ENCODE data around the gene CELA2B.

CELA2B gene

GRCh38 chr1:15501208-15502032, 25.5 kb downstream of the CELA2B start (continued):
- peak; percentile 52 for TF ChIP-seq ZNF335 (tag by site-specific recombination; conservative IDR thresholded peaks at IDR 0.05)
- TF ChIP-seq, protein P1, sequence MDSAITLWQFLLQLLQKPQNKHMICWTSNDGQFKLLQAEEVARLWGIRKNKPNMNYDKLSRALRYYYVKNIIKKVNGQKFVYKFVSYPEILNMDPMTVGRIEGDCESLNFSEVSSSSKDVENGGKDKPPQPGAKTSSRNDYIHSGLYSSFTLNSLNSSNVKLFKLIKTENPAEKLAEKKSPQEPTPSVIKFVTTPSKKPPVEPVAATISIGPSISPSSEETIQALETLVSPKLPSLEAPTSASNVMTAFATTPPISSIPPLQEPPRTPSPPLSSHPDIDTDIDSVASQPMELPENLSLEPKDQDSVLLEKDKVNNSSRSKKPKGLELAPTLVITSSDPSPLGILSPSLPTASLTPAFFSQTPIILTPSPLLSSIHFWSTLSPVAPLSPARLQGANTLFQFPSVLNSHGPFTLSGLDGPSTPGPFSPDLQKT (IDR thresholded peaks at IDR 0.05; ENCODE audit: borderline replicate concordance, low read depth, low read length) = no peak
- TF ChIP-seq CTCF (tag by site-specific recombination; IDR thresholded peaks at IDR 0.05) = peak; percentile 41; the same call in 1 of the 2 replicates
- TF ChIP-seq HOXD13 (CRISPR knock-in tag; IDR thresholded peaks at IDR 0.05; ENCODE audit: borderline replicate concordance) = no peak
- TF ChIP-seq ZBTB6 (tag by site-specific recombination; IDR thresholded peaks at IDR 0.05) = no peak
- no peak for TF ChIP-seq ZNF114 (tag by site-specific recombination; IDR thresholded peaks at IDR 0.05)
- no peak for TF ChIP-seq ZSCAN30 (tag by site-specific recombination; IDR thresholded peaks at IDR 0.05)
- no peak for TF ChIP-seq ZNF664 (tag by site-specific recombination; IDR thresholded peaks at IDR 0.05)
- no peak for TF ChIP-seq ZNF621 (tag by site-specific recombination; IDR thresholded peaks at IDR 0.05)
- no peak for TF ChIP-seq ZNF155 (tag by site-specific recombination; IDR thresholded peaks at IDR 0.05)

GRCh38 chr1:15504436-15504835, 28.5 kb downstream of the CELA2B start:
- no peaks in the 10 kb centered on the region for H3K9me3 ChIP-seq (ENCODE audit: control insufficient read depth, insufficient read depth, low read depth, low read length)
- no peak overlapping the region for H3K27ac ChIP-seq (ENCODE audit: extremely low read depth, low read depth, low read length)
- peaks cover 0 to 56% of the 10 kb centered on the region in 2 experiments; a peak in 1 of 3 replicates for H3K36me3 ChIP-seq (ENCODE audit: control insufficient read depth in 2 of 2, insufficient read depth in 1 of 2, low read length in 2 of 2)
- TF ChIP-seq, protein P2, sequence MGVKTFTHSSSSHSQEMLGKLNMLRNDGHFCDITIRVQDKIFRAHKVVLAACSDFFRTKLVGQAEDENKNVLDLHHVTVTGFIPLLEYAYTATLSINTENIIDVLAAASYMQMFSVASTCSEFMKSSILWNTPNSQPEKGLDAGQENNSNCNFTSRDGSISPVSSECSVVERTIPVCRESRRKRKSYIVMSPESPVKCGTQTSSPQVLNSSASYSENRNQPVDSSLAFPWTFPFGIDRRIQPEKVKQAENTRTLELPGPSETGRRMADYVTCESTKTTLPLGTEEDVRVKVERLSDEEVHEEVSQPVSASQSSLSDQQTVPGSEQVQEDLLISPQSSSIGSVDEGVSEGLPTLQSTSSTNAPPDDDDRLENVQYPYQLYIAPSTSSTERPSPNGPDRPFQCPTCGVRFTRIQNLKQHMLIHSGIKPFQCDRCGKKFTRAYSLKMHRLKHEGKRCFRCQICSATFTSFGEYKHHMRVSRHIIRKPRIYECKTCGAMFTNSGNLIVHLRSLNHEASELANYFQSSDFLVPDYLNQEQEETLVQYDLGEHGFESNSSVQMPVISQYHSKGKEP (tag by site-specific recombination; IDR thresholded peaks at IDR 0.05) = no peak
- TF ChIP-seq ZNF112 (tag by site-specific recombination; IDR thresholded peaks at IDR 0.05) (no peak), GLIS1 (tag by site-specific recombination; IDR thresholded peaks at IDR 0.05) (no peak), ZNF138 (tag by site-specific recombination; IDR thresholded peaks at IDR 0.05; ENCODE audit: borderline replicate concordance) (no peak), SCRT1 (tag by site-specific recombination; IDR thresholded peaks at IDR 0.05; ENCODE audit: borderline replicate concordance) (no peak), REPIN1 (tag by site-specific recombination; IDR thresholded peaks at IDR 0.05; ENCODE audit: low read depth) (no peak), ZNF560 (tag by site-specific recombination; IDR thresholded peaks at IDR 0.05; ENCODE audit: borderline replicate concordance) (no peak), ZBTB6 (tag by site-specific recombination; IDR thresholded peaks at IDR 0.05) (no peak), HIC1 (tag by site-specific recombination; IDR thresholded peaks at IDR 0.05) (no peak), KLF16 (tag by site-specific recombination; IDR thresholded peaks at IDR 0.05) (no peak), PRDM1 (tag by site-specific recombination; IDR thresholded peaks at IDR 0.05) (no peak), ZEB2 (tag by site-specific recombination; IDR thresholded peaks at IDR 0.05) (no peak)
- POLR2A ChIA-PET = no interaction called here
- no peaks in the 10 kb centered on the region for H3K4me1 ChIP-seq (ENCODE audit: control insufficient read depth, insufficient read depth, low read length)
- CTCF ChIA-PET = interaction anchor here (0.5 to 0.8 kb wide), 2 partner anchors 138 to 333 kb away, joined by 3 to 4 read pairs; no protein-coding TSS in a partner anchor
- no peak overlapping the region for H3K4me3 ChIP-seq (ENCODE audit: low read depth, low read length)
